Activated CD8-positive, alpha-beta T cell treated with anti-CD3 and anti-CD28 coated beads, Interleukin-2, amount 10 ng/mL, durations not matched to agents 7 days and 5 days (primary cell): ENCODE data around the gene TAMALIN. TPM values are rescaled to one million over a fixed set of nuclear protein-coding genes. Genes with fewer than 3 reads are reported as not detected.

Source experiments
- ATAC-seq: fragments of 150-1000 bp; cut with Tn5 transposase; one replicate; pipeline ENCODE4 v1.10.0; 2021; ENCODE audit warnings: moderate library complexity
- CTCF ChIA-PET: fragments of 350-600 bp; sonication (Branson Sonifier 250); formaldehyde crosslinking; loops from one replicate; lab custom pipeline; 2021; ENCODE audit warnings: antibody characterized with exemption; lab: Charles Lee
- POLR2A ChIA-PET: fragments of 350-600 bp; sonication (Branson Sonifier 250); formaldehyde crosslinking; loops from one replicate; lab custom pipeline; 2021; ENCODE audit warnings: antibody characterized with exemption; lab: Charles Lee
- DNase-seq: peaks from one replicate; pipeline ENCODE4 v3.0.0-alpha.2; 2020
- H3K27ac Mint-ChIP-seq: one replicate; pipeline ENCODE4 v1.8.0; 2021; ENCODE audit warnings: mild to moderate bottlenecking, mixed read lengths
- H3K27me3 Mint-ChIP-seq: one replicate; pipeline ENCODE4 v1.8.0; 2021; ENCODE audit warnings: low read depth, mixed read lengths
- H3K36me3 Mint-ChIP-seq: one replicate; pipeline ENCODE4 v1.8.0; 2021; ENCODE audit warnings: low read depth, mixed read lengths
- H3K4me1 Mint-ChIP-seq: one replicate; pipeline ENCODE4 v1.8.0; 2021; ENCODE audit warnings: low read depth, mixed read lengths
- H3K4me3 Mint-ChIP-seq: one replicate; pipeline ENCODE4 v1.8.0; 2021; ENCODE audit warnings: mild to moderate bottlenecking, mixed read lengths
- H3K9me3 Mint-ChIP-seq: one replicate; pipeline ENCODE4 v1.8.0; 2022; ENCODE audit warnings: mixed read lengths; ENCODE audit not compliant: insufficient read depth
- total RNA-seq, 2 experiments: library from RNA; stranded (reverse); gene quantifications; one replicate each; pipeline ENCODE4 v1.2.3, GENCODE V29; 2021

TAMALIN gene
- total RNA-seq, 2 experiments from 2014 or later, result 11.0 to 12.5 TPM

DNA sequence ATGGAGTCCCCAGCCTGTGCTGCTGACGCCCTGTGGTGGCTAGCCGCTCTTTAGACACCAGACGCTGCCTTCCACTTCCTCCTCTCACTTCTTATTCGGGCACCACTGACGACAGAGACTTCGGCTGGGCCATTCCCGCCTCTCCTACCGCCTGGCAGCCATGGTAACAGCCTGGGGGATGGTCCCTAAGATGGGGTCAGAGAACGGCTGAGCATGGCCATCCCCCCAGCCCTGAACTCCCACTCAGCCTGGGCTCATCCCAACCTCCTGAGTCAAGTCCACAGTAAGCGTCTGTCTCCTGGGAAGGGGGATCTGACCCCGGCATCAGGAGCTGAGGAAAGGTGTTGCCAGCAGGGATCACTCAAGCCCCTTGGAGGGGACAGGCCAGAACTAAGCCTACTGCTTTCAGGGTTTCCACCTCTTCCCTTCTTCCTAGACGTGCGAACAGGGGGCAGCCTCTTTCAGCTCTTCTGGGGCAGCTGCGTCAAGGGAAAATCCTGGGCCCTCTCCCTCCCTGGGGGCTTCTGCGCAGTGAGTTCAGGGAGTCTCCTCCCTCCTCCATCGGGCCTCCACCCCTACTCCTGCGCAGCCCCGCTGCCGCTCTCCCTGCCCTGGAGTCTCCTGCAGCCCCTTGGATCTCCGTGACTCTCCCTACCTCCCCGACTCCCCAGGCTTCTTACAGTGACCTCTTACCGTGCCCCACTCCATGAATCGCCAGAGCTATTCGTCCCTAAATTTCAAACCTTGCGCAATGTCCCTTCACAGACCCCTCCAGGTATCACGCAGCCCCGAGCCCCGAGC, 643 bp upstream of the TAMALIN start:
- POLR2A ChIA-PET, result interaction anchor here (0.6 to 1.7 kb wide), 3 partner anchors 17 to 19 kb away, joined by 3 to 5 read pairs (median 3); no protein-coding TSS in a partner anchor
- CTCF ChIA-PET, result interaction anchor here (0.7 to 12.9 kb wide), 3 partner anchors 14 to 25 kb away, joined by 4 to 301 read pairs (median 15); no protein-coding TSS in a partner anchor
- ATAC-seq, result no peak

GRCh38 chr12:52007158-52007921, 594 bp downstream of the TAMALIN start:
- Mint-ChIP-seq H3K9me3 (no peaks in the 10 kb centered on the region), H3K27ac (peak overlapping the region; percentile 85), H3K27me3 (peaks cover 14% of the 10 kb centered on the region), H3K4me3 (peak overlapping the region; percentile 87), H3K36me3 (peaks cover 8% of the 10 kb centered on the region), H3K4me1 (peaks cover 32% of the 10 kb centered on the region)
- CTCF ChIA-PET, result interaction anchor here (3.0 to 12.9 kb wide), 2 partner anchors 14 to 15 kb away, joined by 15 to 301 read pairs; no protein-coding TSS in a partner anchor
- DNase-seq (peak; percentile 51), ATAC-seq (peak; percentile 40)
- POLR2A ChIA-PET, result interaction anchor here (0.7 to 1.7 kb wide), 4 partner anchors 13 to 136 kb away, joined by 3 to 5 read pairs (median 3); no protein-coding TSS in a partner anchor

More for the DNA sequence above, 643 bp upstream of the TAMALIN start:
- Mint-ChIP-seq H3K9me3 (no peaks in the 10 kb centered on the region), H3K27ac (peak overlapping the region; percentile 65), H3K4me3 (peak overlapping the region; percentile 79), H3K36me3 (peaks cover 5% of the 10 kb centered on the region), H3K4me1 (peaks cover 32% of the 10 kb centered on the region), H3K27me3 (peaks cover 14% of the 10 kb centered on the region)
- DNase-seq, result no peak

DNA sequence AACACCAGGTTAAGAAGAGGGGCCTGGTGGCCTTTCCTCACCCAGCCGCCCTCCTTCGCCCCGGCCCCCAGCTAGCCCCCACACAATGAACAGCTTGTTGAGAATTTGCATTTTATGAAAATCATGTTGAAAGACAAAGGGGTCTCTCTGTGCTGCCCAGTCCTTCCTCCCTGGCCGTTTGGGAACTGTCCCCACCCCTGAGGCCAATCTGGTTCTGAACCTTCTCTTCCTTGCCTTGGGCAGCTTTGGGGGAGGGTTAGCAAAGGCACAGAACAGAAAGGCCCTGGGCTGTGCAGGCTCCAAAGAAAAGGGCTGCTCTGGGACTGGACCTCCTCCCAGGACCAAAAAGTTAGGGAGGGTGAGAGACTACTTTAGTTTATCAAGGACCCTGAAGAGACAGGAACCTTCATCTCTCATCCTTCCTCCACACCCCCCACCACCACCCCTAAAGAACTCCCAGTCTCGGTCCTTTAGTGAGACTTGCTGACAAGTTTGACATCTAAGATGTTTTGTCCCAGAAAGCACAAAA, 1.3 kb downstream of the TAMALIN start:
- Mint-ChIP-seq H3K4me1 (peaks cover 32% of the 10 kb centered on the region), H3K27me3 (peaks cover 14% of the 10 kb centered on the region), H3K36me3 (peaks cover 8% of the 10 kb centered on the region), H3K4me3 (peak overlapping the region; percentile 87), H3K27ac (peak overlapping the region; percentile 75), H3K9me3 (no peaks in the 10 kb centered on the region)
- ChIA-PET CTCF (interaction anchor here (3.0 to 12.9 kb wide), 2 partner anchors 13 to 15 kb away, joined by 15 to 301 read pairs; no protein-coding TSS in a partner anchor), POLR2A (no interaction called here)
- ATAC-seq (no peak), DNase-seq (no peak)

- Mint-ChIP-seq H3K36me3 (peaks cover 8% of the 10 kb centered on the region), H3K4me3 (no peak overlapping the region)
These were observed 2.5 kb downstream of the TAMALIN start for GRCh38 chr12:52009081-52009751.

GRCh38 chr12:52010152-52010622, 3.4 kb downstream of the TAMALIN start:
- peaks cover 13% of the 10 kb centered on the region for H3K27me3 Mint-ChIP-seq
- no peaks in the 10 kb centered on the region for H3K9me3 Mint-ChIP-seq
- ATAC-seq (no peak), DNase-seq (no peak)
- POLR2A ChIA-PET, result no interaction called here
- no peak overlapping the region for H3K27ac Mint-ChIP-seq
- CTCF ChIA-PET, result interaction anchor here (0.8 to 12.9 kb wide), 3 partner anchors 11 to 17 kb away, joined by 3 to 301 read pairs (median 4); no protein-coding TSS in a partner anchor
- H3K4me1 Mint-ChIP-seq, result peaks cover 28% of the 10 kb centered on the region
- H3K4me3 Mint-ChIP-seq, result no peak overlapping the region
- H3K36me3 Mint-ChIP-seq, result peaks cover 8% of the 10 kb centered on the region

More at GRCh38 chr12:52009081-52009751, 2.5 kb downstream of the TAMALIN start:
- POLR2A ChIA-PET, result no interaction called here
- H3K27ac Mint-ChIP-seq, result no peak overlapping the region
- ATAC-seq (no peak), DNase-seq (no peak)
- peaks cover 28% of the 10 kb centered on the region for H3K4me1 Mint-ChIP-seq
- H3K27me3 Mint-ChIP-seq, result peaks cover 14% of the 10 kb centered on the region
- CTCF ChIA-PET, result interaction anchor here (3.0 to 12.9 kb wide), 2 partner anchors 12 to 17 kb away, joined by 15 to 301 read pairs; no protein-coding TSS in a partner anchor
- H3K9me3 Mint-ChIP-seq, result no peaks in the 10 kb centered on the region

- no peak overlapping the region for H3K27ac Mint-ChIP-seq
- peaks cover 28% of the 10 kb centered on the region for H3K4me1 Mint-ChIP-seq
- CTCF ChIA-PET, result interaction anchor here (0.8 to 12.9 kb wide), 4 partner anchors 11 to 18 kb away, joined by 3 to 301 read pairs (median 4); no protein-coding TSS in a partner anchor
- H3K9me3 Mint-ChIP-seq, result no peaks in the 10 kb centered on the region
- H3K36me3 Mint-ChIP-seq, result peaks cover 8% of the 10 kb centered on the region
- POLR2A ChIA-PET, result no interaction called here
- peaks cover 8% of the 10 kb centered on the region for H3K27me3 Mint-ChIP-seq
- no peak for DNase-seq
- H3K4me3 Mint-ChIP-seq, result no peak overlapping the region
- no peak for ATAC-seq
These were observed 4.2 kb downstream of the TAMALIN start for GRCh38 chr12:52010692-52011601.

DNA sequence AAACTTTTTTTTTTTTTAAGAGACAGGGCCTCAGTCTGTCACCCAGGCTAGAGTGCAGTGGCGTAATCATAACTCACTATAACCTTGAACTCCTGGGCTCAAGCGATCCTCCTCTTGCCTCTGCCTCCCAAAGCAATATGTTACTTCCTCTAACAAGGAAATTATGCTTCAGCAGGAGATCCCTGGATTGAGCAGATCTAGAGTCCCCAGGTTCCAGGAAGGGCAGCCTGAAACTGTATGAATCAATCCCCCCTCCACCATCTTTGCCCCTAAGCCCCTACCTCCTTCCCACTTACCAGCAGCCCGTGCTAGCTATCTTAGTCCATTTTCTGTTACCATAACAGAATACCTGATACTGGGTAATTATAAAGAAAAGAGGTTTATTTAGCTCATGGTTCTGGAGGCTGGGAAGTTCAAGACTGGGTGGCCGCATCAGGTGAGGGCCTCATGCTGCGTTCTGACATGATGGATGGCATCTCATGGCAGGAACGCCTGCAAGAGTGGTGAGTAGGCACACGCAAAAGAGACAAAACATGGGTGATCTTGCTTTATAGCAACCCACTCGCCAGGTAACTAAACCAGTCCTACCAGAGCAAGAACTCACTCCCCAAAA, 5.0 kb downstream of the TAMALIN start:
- Mint-ChIP-seq H3K36me3 (peaks cover 8% of the 10 kb centered on the region), H3K4me3 (no peak overlapping the region), H3K27ac (no peak overlapping the region), H3K27me3 (peaks cover 2% of the 10 kb centered on the region), H3K9me3 (no peaks in the 10 kb centered on the region), H3K4me1 (peaks cover 23% of the 10 kb centered on the region)
- no peak for DNase-seq
- ChIA-PET CTCF (interaction anchor here (1.1 to 12.9 kb wide), 2 partner anchors 10 to 18 kb away, joined by 3 to 301 read pairs; no protein-coding TSS in a partner anchor), POLR2A (no interaction called here)
- no peak for ATAC-seq

GRCh38 chr12:52013626-52014310, 7.0 kb downstream of the TAMALIN start:
- DNase-seq, result no peak
- ChIA-PET POLR2A (no interaction called here), CTCF (interaction anchor here (1.1 to 12.9 kb wide), 2 partner anchors 8 to 33 kb away, joined by 4 to 301 read pairs; no protein-coding TSS in a partner anchor)
- ATAC-seq, result no peak
- Mint-ChIP-seq H3K9me3 (no peaks in the 10 kb centered on the region), H3K4me1 (peaks cover 7% of the 10 kb centered on the region), H3K36me3 (peaks cover 8% of the 10 kb centered on the region), H3K27me3 (no peaks in the 10 kb centered on the region), H3K27ac (no peak overlapping the region), H3K4me3 (no peak overlapping the region)
